H1 (cell line): ENCODE results near the gene ZC3H12C. TPM values are rescaled to one million over a fixed set of nuclear protein-coding genes. Genes with fewer than 3 reads are reported as not detected.

ENCODE experiments used
- CTCF ChIA-PET: fragments of 300-600 bp; sonication (Branson Sonifier 250); formaldehyde crosslinking; loops from one replicate; lab custom pipeline; 2021; ENCODE audit not compliant: partially characterized antibody; lab: Charles Lee
- POLR2A ChIA-PET: fragments of 300-600 bp; sonication (Branson Sonifier 250); formaldehyde crosslinking; loops from one replicate; lab custom pipeline; 2021; ENCODE audit warnings: inconsistent platforms; ENCODE audit not compliant: partially characterized antibody; lab: Charles Lee
- DNase-seq, 2 experiments: peaks; one replicate each; pipeline versions ENCODE4 v3.0.0 to v3.0.0-alpha.2; 2010 to 2022; ENCODE audit warnings: low spot score in 2 of 2, low read depth in 1 of 2, mixed read lengths in 1 of 2
- FAIRE-seq: peaks from 2 replicates; lab custom pipeline; 2011; peaks lifted over from hg19 to GRCh38; lab: Jason Lieb, UNC
- H2AFZ ChIP-seq: 2 replicates; pipeline ENCODE4 v1.8.1; 2012; ENCODE audit warnings: low read length, inconsistent platforms
- H2AK5ac ChIP-seq: 2 replicates; pipeline ENCODE4 v1.6.1; 2013; ENCODE audit warnings: low read depth, low read length
- H2BK120ac ChIP-seq: replicated peaks from 2 replicates; pipeline ENCODE3; 2013; ENCODE audit warnings: low read depth, low read length, inconsistent platforms
- H2BK12ac ChIP-seq: 2 replicates; pipeline ENCODE4 v1.6.1; 2013; ENCODE audit warnings: low read depth, low read length
- H2BK15ac ChIP-seq: 2 replicates; pipeline ENCODE4 v1.6.1; 2013; ENCODE audit warnings: low read length
- H2BK20ac ChIP-seq: 2 replicates; pipeline ENCODE4 v1.6.1; 2013; ENCODE audit warnings: low read length
- H2BK5ac ChIP-seq: 2 replicates; pipeline ENCODE4 v1.6.1; 2013; ENCODE audit warnings: low read depth, low read length
- H3K14ac ChIP-seq: 2 replicates; pipeline ENCODE4 v1.6.1; 2013; ENCODE audit warnings: inconsistent platforms; ENCODE audit not compliant: insufficient read length
- H3K18ac ChIP-seq: 2 replicates; pipeline ENCODE4 v1.6.1; 2013; ENCODE audit warnings: low read length; ENCODE audit errors: extremely low read depth
- H3K23ac ChIP-seq: 2 replicates; pipeline ENCODE4 v1.6.1; 2013; ENCODE audit warnings: inconsistent platforms; ENCODE audit not compliant: insufficient read length
- H3K23me2 ChIP-seq: 2 replicates; pipeline ENCODE4 v1.6.1; 2013; ENCODE audit warnings: low read depth, low read length
- H3K27ac ChIP-seq: 2 replicates; pipeline ENCODE4 v1.6.1; 2011; ENCODE audit warnings: low read depth, low read length, inconsistent platforms
- H3K27me3 ChIP-seq, 4 experiments: replicated peaks in 1 of 4; 1 replicate in 1 of 4; 2 replicates in 3 of 4; pipeline versions ENCODE4 v1.6.1 to v1.8.1; 2011 to 2013; ENCODE audit warnings: low read length in 3 of 4, mild to moderate bottlenecking in 3 of 4, inconsistent platforms in 2 of 4, mixed read lengths in 2 of 4, moderate library complexity in 1 of 4; ENCODE audit not compliant: control insufficient read depth in 3 of 4, insufficient read depth in 3 of 4; ENCODE audit errors: extremely low read depth in 1 of 4
- H3K36me3 ChIP-seq, 4 experiments: 2 replicates each; pipeline versions ENCODE4 v1.6.1 to v1.8.1; 2011 to 2013; ENCODE audit warnings: mild to moderate bottlenecking in 4 of 4, low read length in 3 of 4, moderate library complexity in 2 of 4, control low read depth in 1 of 4, inconsistent platforms in 1 of 4; ENCODE audit not compliant: insufficient read depth in 4 of 4, control insufficient read depth in 2 of 4
- H3K4ac ChIP-seq: replicated peaks from 2 replicates; pipeline ENCODE3; 2013; ENCODE audit warnings: low read length, low read depth, mixed read lengths, inconsistent platforms; ENCODE audit not compliant: insufficient read length
- H3K4me1 ChIP-seq, 4 experiments: replicated peaks in 1 of 4; 1 replicate in 1 of 4; 2 replicates in 3 of 4; pipeline versions ENCODE4 v1.6.1 to v1.8.1; 2011 to 2013; ENCODE audit warnings: low read length in 3 of 4, inconsistent platforms in 2 of 4, mixed read lengths in 1 of 4; ENCODE audit not compliant: insufficient read depth in 4 of 4, control insufficient read depth in 3 of 4
- H3K4me2 ChIP-seq, 2 experiments: 2 replicates each; pipeline versions ENCODE4 v1.6.1 to v1.8.1; 2011 to 2013; ENCODE audit warnings: low read depth in 2 of 2, low read length in 2 of 2, control low read depth in 1 of 2, inconsistent platforms in 1 of 2, mild to moderate bottlenecking in 1 of 2; ENCODE audit not compliant: insufficient read depth in 1 of 2
- H3K4me3 ChIP-seq, 4 experiments: fragments of 200-600, 300-600 bp in 1 of 4; sonication (generic), shearing (Covaris generic), sonication (Bioruptor Twin) in 1 of 4; 2 replicates each; pipeline versions ENCODE4 v1.5.1 to v1.8.1; 2011 to 2016; ENCODE audit warnings: low read length in 4 of 4, low read depth in 3 of 4, control low read depth in 2 of 4, inconsistent platforms in 2 of 4, mild to moderate bottlenecking in 2 of 4, mixed read lengths in 1 of 4, moderate library complexity in 1 of 4; ENCODE audit not compliant: insufficient read depth in 2 of 4; ENCODE audit errors: extremely low read depth in 1 of 4
- H3K56ac ChIP-seq: replicated peaks from 2 replicates; pipeline ENCODE3; 2013; ENCODE audit warnings: low read depth, mild to moderate bottlenecking, mixed read lengths, low read length, inconsistent platforms; ENCODE audit not compliant: insufficient read length
- H3K79me1 ChIP-seq: 2 replicates; pipeline ENCODE4 v1.6.1; 2013; ENCODE audit warnings: low read depth, low read length, control low read depth
- H3K79me2 ChIP-seq, 2 experiments: 2 replicates each; pipeline versions ENCODE4 v1.6.1 to v1.8.1; 2012 to 2013; ENCODE audit warnings: low read length in 2 of 2, mild to moderate bottlenecking in 2 of 2, inconsistent platforms in 1 of 2; ENCODE audit not compliant: insufficient read depth in 2 of 2, control insufficient read depth in 1 of 2
- H3K9ac ChIP-seq, 4 experiments: replicated peaks in 1 of 4; 1 replicate in 1 of 4; 2 replicates in 3 of 4; pipeline versions ENCODE4 v1.6.1 to v1.8.1; 2011 to 2013; ENCODE audit warnings: low read depth in 3 of 4, low read length in 3 of 4, control low read depth in 2 of 4, mild to moderate bottlenecking in 2 of 4, moderate library complexity in 2 of 4, inconsistent platforms in 1 of 4; ENCODE audit errors: extremely low read depth in 1 of 4
- H3K9me3 ChIP-seq, 2 experiments: 2 replicates each; pipeline versions ENCODE4 v1.6.1 to v1.8.1; 2012 to 2013; ENCODE audit warnings: mild to moderate bottlenecking in 2 of 2, moderate library complexity in 2 of 2, control low read depth in 1 of 2, inconsistent platforms in 1 of 2, low read depth in 1 of 2, low read length in 1 of 2, mixed read lengths in 1 of 2; ENCODE audit not compliant: insufficient read depth in 2 of 2
- H4K20me1 ChIP-seq, 2 experiments: replicated peaks in 1 of 2; 2 replicates each; pipeline versions ENCODE3 to v1.8.1; 2011 to 2013; ENCODE audit warnings: inconsistent platforms in 2 of 2, low read length in 2 of 2, mild to moderate bottlenecking in 1 of 2; ENCODE audit not compliant: insufficient read depth in 2 of 2, control insufficient read depth in 1 of 2
- H4K5ac ChIP-seq: 2 replicates; pipeline ENCODE4 v1.6.1; 2013; ENCODE audit warnings: low read length, low read depth, mixed read lengths, inconsistent platforms; ENCODE audit not compliant: insufficient read length
- H4K8ac ChIP-seq: 2 replicates; pipeline ENCODE4 v1.8.0; 2013; ENCODE audit warnings: mild to moderate bottlenecking, moderate library complexity, low read length, inconsistent platforms; ENCODE audit not compliant: insufficient read depth; ENCODE audit errors: extremely low read depth
- H4K91ac ChIP-seq: replicated peaks from 2 replicates; pipeline ENCODE3; 2013; ENCODE audit warnings: low read length, mixed read lengths, inconsistent platforms; ENCODE audit not compliant: insufficient read length
- EZH2 ChIP-seq: fragments of 200-600 bp; sonication (generic); IDR thresholded peaks from 2 replicates; pipeline ENCODE4 v1.7.1; 2012; ENCODE audit warnings: low read depth, mild to moderate bottlenecking, moderate library complexity, low read length, inconsistent platforms; ENCODE audit not compliant: severe bottlenecking
- RXRA ChIP-seq: IDR thresholded peaks from 2 replicates; pipeline ENCODE4 v1.6.1; 2011; ENCODE audit warnings: low read depth, mild to moderate bottlenecking, low read length, moderate library complexity; ENCODE audit not compliant: insufficient read depth
- SP4 ChIP-seq: IDR thresholded peaks from 2 replicates; pipeline ENCODE4 v1.6.1; 2012; ENCODE audit warnings: low read length, inconsistent platforms
- TBP ChIP-seq: IDR thresholded peaks from 2 replicates; pipeline ENCODE4 v1.6.1; 2011; ENCODE audit warnings: low read depth, low read length, improper control_type of control experiment
- WGBS, 2 experiments: shearing (Covaris generic) in 1 of 2; methylation state at CpG; one replicate each; pipeline versions ENCODE4 v1.1.6 to v1.1.7; 2013 to 2015; ENCODE audit warnings: low lambda C conversion rate in 2 of 2, mixed read lengths in 2 of 2, inconsistent platforms in 1 of 2, low coverage in 1 of 2, missing lambda C conversion rate in 1 of 2; ENCODE audit not compliant: insufficient replicate concordance in 2 of 2, insufficient coverage in 1 of 2, insufficient read length in 1 of 2; ENCODE audit errors: extremely low coverage in 1 of 2, missing lambda C conversion rate in 1 of 2; 5-methylcytosine and 5-hydroxymethylcytosine counted together
- polyA plus RNA-seq, 7 experiments: library from polyadenylated mRNA; depleted of rRNA in 3 of 7; stranded (reverse) in 5 of 7; unstranded in 2 of 7; fragments of >200 nt in 5 of 7; fragments of 200-250 nt in 2 of 7; gene quantifications; 1 replicate in 5 of 7; 2 replicates in 1 of 7; 4 replicates in 1 of 7; pipeline versions ENCODE4 v1.2.1 to v1.2.3, GENCODE V29; 2011 to 2013; ENCODE audit warnings: missing spikeins in 2 of 7, mixed read lengths in 2 of 7
- total RNA-seq: library from RNA; stranded (reverse); fragmentation: NEBNext Ultra II Directional; extraction: Animal tissue kit (Norgen Biotek cat#: 25700); gene quantifications from 2 replicates; pipeline ENCODE4 v1.2.1, GENCODE V29; 2021

ZC3H12C gene
- total and polyA plus RNA-seq, 2 of the 8 experiments (the other 6 are each of a cell fraction or from before 2014, with no cell fraction given): 2.0 to 2.7 TPM

DNA sequence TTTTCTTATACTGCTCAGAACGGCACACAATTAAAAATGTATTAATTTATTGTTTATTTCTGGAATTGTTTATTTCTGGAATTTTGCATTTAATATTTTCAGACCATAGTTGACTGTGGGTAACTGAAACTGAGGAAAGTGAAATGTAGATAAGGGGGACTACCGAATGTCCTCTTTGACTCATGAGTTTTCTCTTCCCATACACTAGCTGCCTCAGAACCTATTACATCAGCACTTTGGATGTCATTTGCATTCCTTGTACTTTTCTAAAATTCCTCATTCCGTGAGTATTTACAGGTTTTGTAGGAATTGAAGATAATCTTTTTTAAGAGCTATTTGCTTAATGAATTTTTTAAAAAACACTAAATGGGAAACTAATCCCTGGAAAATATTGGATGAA lies 29.8 kb downstream of the ZC3H12C start:
- DNase-seq (no peak), FAIRE-seq (no peak)
- H3K56ac ChIP-seq: no peak overlapping the region
- no peak overlapping the region for H3K23ac ChIP-seq
- no peak overlapping the region for H3K14ac ChIP-seq
- H4K20me1 ChIP-seq: no peaks in the 10 kb centered on the region
- H3K27me3 ChIP-seq: no peaks in the 10 kb centered on the region
- H3K4me1 ChIP-seq: no peaks in the 10 kb centered on the region
- no peak overlapping the region for H4K91ac ChIP-seq
- no peak overlapping the region for H4K5ac ChIP-seq
- H3K18ac ChIP-seq: no peak overlapping the region
- H3K79me2 ChIP-seq: no peaks in the 10 kb centered on the region; a peak in 1 of 4 replicates
- no peak overlapping the region for H2AK5ac ChIP-seq
- 86% methylated on average over 3 of the region's 3 CpGs; no CpG with 5 or more reads in 1 of the 2 experiments for WGBS, 2 experiments
- ChIA-PET POLR2A (interaction anchor here (0.6 kb wide), 1 partner anchor 12 kb away, joined by 3 read pairs; no protein-coding TSS in a partner anchor), CTCF (interaction anchor here (0.8 to 1.1 kb wide), 2 partner anchors 15 to 1640 kb away, joined by 3 read pairs; no protein-coding TSS in a partner anchor)
- H2BK20ac ChIP-seq: no peak overlapping the region
- H3K9me3 ChIP-seq: no peaks in the 10 kb centered on the region
- H3K4me2 ChIP-seq: no peak overlapping the region
- H4K8ac ChIP-seq: no peak overlapping the region
- H3K27ac ChIP-seq: no peak overlapping the region
- no peak overlapping the region for H3K9ac ChIP-seq
- no peak overlapping the region for H2BK15ac ChIP-seq
- H2BK12ac ChIP-seq: no peak overlapping the region
- H2AFZ ChIP-seq: no peak overlapping the region
- no peaks in the 10 kb centered on the region for H3K36me3 ChIP-seq
- H3K4ac ChIP-seq: no peak overlapping the region
- H3K79me1 ChIP-seq: no peaks in the 10 kb centered on the region
- H2BK120ac ChIP-seq: no peak overlapping the region
- no peak overlapping the region for H3K4me3 ChIP-seq
- no peaks in the 10 kb centered on the region for H3K23me2 ChIP-seq
- H2BK5ac ChIP-seq: no peak overlapping the region
- no peak for TF ChIP-seq EZH2
- no peak for TF ChIP-seq SP4
- TF ChIP-seq TBP: no peak
- no peak for TF ChIP-seq RXRA
